ENCODE results near the gene NUTM1.
"Not testable (repeated sequence)": the region's sequence is repeated elsewhere in the genome, so short reads cannot be mapped to it uniquely, and the experiment has no call there.

Gene NUTM1

GRCh38 chr15:34365836-34366235 lies 22.7 kb downstream of the NUTM1 start:
- DNase-seq (ENCODE audit: low spot score) = peak; percentile 48

GRCh38 chr15:34366271-34367065 lies 23.4 kb downstream of the NUTM1 start:
- DNase-seq (ENCODE audit: low spot score) = peak; percentile 48

- peak; percentile 86 for DNase-seq (ENCODE audit: low spot score)
These were observed 24.3 kb downstream of the NUTM1 start, which contains the start of gene LPCAT4 for GRCh38 chr15:34367101-34368081. Gene LPCAT4, minus strand, starts transcription at chr15:34367196. Its CDS starts 96 bp downstream, at chr15:34367100.

DNA sequence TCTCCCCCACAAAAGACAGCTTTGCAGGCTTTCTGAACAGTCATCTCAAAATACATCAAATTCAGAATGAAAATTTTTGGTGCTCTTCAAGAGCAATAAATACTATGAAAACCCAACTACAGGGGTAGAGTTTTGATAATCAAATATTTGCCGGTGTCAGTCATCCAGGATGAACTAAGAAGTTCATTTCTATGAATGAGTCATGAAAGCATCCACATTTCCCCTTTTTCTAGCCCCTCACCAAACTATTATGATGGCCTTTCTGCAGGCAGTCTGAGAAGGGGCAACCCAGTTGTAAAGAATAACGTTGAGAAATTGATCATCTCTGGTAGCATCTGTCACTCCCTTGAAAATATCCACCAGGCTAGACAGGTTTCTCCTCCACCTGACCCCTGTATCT lies 27.0 kb downstream of the NUTM1 start:
- DNase-seq (ENCODE audit: low spot score) = no peak

DNA sequence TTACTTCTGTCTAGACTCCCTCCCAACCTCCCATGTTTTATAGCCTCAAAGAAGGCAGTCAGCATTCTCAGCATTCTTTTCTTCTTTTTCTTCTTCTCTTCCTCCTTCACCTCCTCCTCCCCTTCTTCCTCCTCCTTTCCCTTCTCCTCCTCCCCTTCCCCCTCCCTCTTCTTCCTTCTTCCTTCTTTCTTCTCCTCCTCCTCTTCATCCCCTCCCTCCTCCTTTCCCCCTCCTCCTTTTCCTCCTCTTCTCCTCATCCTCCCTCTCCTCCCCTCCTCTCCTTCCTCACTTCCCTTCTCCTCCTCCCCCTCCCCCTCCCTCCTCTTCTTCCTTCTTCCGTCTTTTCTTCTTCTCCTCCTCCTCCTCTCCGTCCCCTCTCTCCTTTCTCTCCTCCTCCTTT lies 27.5 kb downstream of the NUTM1 start:
- no peak for DNase-seq (ENCODE audit: low spot score)

- DNase-seq (ENCODE audit: low spot score) = no peak
These were observed 30.8 kb downstream of the NUTM1 start for GRCh38 chr15:34373951-34374350.

- no peak for DNase-seq (ENCODE audit: low spot score)
These were observed 31.7 kb downstream of the NUTM1 start for GRCh38 chr15:34374816-34375215.

DNA sequence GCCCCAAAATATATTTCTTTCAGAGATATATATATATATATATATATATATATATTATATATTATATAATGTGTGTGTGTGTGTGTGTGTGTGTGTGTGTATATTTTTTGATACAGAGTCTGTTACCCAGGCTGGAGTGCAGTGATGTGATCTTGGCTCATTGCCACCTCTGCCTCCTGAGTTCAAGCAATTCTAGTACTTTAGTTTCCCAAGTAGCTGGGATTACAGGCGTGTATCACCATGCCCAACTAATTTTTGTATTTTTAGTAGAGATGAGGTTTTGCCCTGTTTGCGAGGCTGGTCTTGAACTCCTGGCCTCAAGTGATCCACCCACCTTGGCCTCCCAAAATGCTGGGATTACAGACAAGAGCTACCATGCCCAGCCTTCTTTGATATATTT lies 32.4 kb downstream of the NUTM1 start:
- DNase-seq (ENCODE audit: low spot score) = not testable (repeated sequence)

- DNase-seq (ENCODE audit: low spot score) = no peak
These were observed 33.7 kb downstream of the NUTM1 start for GRCh38 chr15:34376856-34377255.

- not testable (repeated sequence) for DNase-seq (ENCODE audit: low spot score)
These were observed 37.4 kb downstream of the NUTM1 start for GRCh38 chr15:34380491-34380890.

DNA sequence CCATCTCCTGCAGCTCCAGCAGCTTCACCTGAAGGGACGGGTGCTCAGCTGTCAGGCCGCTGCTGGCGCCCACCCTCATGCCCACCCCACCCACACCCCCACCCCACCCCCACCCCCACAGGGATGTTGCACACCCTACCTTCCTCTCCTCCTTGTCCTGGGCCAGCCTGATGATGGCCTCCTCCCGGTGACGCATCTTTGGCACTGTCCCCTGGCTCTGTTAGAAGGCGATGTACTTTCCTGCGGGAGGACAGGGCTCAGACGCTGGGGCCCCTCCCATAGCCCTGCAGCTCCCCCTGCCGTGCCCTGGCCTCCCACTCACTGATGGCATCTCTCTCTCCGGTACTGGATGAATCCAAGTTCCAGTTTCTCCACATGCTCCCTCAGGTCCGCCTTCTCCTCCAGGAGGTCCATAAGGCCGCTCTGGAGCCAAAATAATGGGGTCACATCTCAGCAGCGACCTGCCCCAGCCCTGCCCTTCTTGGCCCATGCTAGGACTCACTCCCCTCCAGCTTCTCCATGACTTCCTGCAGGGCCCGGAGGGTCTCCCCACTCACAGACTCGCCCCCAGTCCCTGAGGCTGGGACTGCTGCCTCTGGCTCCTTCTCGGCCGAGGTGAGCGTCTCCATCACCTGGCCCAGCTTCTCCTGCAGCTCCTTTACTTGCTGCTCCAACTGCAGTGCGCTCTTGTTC lies 38.9 kb downstream of the NUTM1 start:
- not testable (repeated sequence) for DNase-seq (ENCODE audit: low spot score)

DNA sequence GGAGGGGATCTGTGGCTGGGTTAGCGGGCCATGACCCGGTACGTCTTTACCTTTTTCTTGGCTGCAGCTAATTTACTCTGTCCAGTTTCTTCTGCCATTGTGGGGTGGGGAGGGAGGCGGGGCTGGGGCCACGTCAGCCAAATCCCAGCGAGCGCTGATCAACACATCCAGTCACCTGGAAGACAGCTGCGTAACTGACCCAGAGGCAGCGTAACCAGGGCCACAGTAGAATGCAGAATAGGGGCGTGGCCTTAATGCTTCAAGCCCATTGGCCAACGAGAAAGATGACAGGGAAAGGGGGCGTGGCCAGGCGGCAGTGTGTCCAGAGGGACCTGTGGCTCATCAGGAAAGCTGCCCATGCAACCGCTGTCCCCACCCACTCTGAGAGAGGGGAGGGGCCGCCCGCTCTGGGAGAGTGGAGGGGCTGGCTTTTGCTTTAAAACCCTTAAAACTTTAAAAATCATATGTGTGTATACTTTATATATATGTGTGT lies 46.5 kb downstream of the NUTM1 start:
- DNase-seq (ENCODE audit: low spot score) = not testable (repeated sequence)

DNA sequence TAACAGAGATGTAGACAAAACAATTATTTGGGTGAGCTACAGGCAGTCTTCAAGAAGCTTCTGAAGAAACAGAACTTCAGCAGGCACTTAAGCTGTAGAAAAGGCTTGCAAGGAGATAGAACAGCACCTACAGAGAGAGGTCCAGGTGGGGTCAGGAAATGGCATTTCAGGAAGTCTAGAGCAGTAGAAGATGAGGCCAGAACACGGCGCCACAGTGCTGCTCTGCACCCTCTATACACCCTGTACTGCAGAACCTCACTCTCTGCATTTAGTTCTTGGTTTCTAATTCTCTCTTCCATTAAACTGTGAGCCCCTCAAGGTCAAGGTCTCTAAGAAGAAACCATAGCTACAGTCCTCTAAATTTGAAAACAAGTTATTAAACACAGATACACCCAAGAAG lies 49.9 kb downstream of the NUTM1 start:
- not testable (repeated sequence) for DNase-seq (ENCODE audit: low spot score)

DNA sequence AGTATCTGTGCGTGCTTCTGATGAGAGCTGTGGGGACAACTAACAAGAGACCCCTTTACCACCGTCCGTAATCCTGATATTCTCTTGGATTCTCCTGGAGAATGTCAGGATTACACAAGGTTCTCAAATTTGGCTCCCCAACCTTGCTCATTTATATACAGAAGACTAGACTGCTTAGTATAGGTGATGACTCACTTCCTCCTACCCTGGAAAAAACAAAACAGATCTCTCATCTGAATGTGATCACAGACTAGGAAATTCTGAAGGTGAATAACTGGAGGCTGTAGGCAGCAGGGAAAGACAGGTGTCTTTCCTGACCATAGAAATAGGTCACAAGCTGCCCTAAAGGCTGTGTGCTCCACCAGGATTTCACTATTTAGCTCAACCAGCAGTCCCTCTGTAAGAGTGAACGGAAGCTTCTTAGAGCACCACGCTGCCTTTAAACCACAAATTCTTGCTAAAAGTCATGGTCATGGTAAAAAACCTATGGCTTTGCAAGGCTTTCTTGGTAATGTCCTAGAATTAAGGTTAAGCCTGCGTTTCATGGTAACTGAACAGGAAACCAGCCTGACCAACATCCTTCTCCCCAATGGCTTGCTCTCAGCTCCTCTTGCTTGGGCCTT lies 54.6 kb downstream of the NUTM1 start:
- DNase-seq (ENCODE audit: low spot score) = not testable (repeated sequence)

DNA sequence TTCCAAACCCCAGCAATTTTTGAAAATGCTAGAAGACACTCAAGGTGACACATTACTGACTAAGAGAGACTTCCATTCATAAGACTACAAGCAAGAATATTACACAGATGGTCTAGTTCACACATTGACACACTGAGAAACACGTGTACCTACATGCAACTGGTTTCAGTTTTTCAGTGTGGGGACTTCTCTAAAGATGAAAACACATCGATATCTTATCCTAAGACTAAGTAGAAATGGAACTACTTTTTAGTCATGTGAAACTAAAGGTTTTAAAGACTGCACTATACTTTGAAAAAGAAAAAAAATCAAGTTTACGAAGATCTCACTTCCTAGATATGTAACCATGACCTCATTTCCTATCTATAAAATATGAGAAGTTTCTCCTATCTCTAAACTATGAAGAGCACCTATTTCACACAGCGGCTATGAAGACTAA lies 60.1 kb downstream of the NUTM1 start:
- not testable (repeated sequence) for DNase-seq (ENCODE audit: low spot score)

DNA sequence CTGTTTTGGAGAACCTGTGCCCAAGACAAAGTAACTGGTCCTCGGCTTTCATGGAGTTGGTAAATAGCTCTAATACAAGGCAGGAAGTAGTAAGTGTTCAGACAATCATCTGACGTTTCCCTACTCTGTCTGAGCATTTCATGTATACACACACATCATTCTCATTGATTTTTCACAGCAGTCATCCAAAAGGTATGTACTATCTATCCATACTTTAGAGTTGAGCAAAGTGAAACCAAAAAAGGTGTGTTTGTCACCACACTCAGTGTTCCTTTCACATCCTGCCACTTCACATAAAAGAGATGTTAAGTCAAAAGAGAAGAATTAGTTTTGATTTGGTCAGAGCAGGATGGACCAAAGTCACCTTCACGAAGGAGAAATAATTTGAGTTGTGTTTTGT lies 60.8 kb downstream of the NUTM1 start:
- DNase-seq (ENCODE audit: low spot score) = not testable (repeated sequence)
